SK-N-MC (cell line): Measurements from ENCODE around the gene SYS1.

Experiments used
- DNase-seq: peaks from one replicate; pipeline ENCODE4 v3.0.0-alpha.2; 2011; ENCODE audit warnings: low read depth, low spot score
- H3K27ac ChIP-seq: fragments of 200-600 bp; sonication (generic); 2 replicates; pipeline ENCODE4 v1.5.1; 2016; ENCODE audit warnings: mixed run types
- H3K36me3 ChIP-seq: fragments of 200-600 bp; sonication (generic); 2 replicates; pipeline ENCODE4 v1.6.1; 2017; ENCODE audit warnings: antibody characterized with exemption, low read length, mixed read lengths; ENCODE audit not compliant: insufficient read depth
- H3K4me3 ChIP-seq: fragments of 200-600 bp; sonication (generic); 2 replicates; pipeline ENCODE4 v1.5.1; 2016
- H3K9ac ChIP-seq: fragments of 200-600 bp; sonication (generic); 2 replicates; pipeline ENCODE4 v1.8.0; 2017; ENCODE audit warnings: mixed run types, mixed read lengths; ENCODE audit not compliant: insufficient read length
- H3K9me3 ChIP-seq: fragments of 200-600 bp; sonication (generic); 2 replicates; pipeline ENCODE4 v1.6.1; 2017; ENCODE audit warnings: low read depth, mild to moderate bottlenecking, antibody characterized with exemption, low read length, moderate library complexity, mixed read lengths
- EZH2 ChIP-seq: fragments of 200-600 bp; sonication (generic); IDR thresholded peaks from one replicate; pipeline ENCODE4 v1.6.1; 2017; ENCODE audit warnings: antibody characterized with exemption
- FOXP2 ChIP-seq: optimal IDR thresholded peaks from 2 replicates; pipeline ENCODE3; 2011; ENCODE audit warnings: mild to moderate bottlenecking, moderate library complexity; ENCODE audit not compliant: insufficient read depth; ENCODE audit errors: extremely low read length, control extremely low read depth
- POLR2AphosphoS5 ChIP-seq: IDR thresholded peaks from 2 replicates; pipeline ENCODE4 v1.6.1; 2012; ENCODE audit warnings: mild to moderate bottlenecking, low read depth, low read length, borderline replicate concordance

The SYS1 gene

GRCh38 chr20:45358282-45359068 lies 4.5 kb upstream of the SYS1 start:
- H3K9ac ChIP-seq, result no peak overlapping the region
- DNase-seq, result no peak
- TF ChIP-seq EZH2 (no peak), POLR2AphosphoS5 (no peak), FOXP2 (no peak)
- no peak overlapping the region for H3K27ac ChIP-seq
- H3K36me3 ChIP-seq, result no peaks in the 10 kb centered on the region
- H3K9me3 ChIP-seq, result no peaks in the 10 kb centered on the region
- H3K4me3 ChIP-seq, result no peak overlapping the region

- Histone ChIP-seq H3K27ac (no peak overlapping the region), H3K36me3 (no peaks in the 10 kb centered on the region), H3K9me3 (no peaks in the 10 kb centered on the region), H3K4me3 (no peak overlapping the region), H3K9ac (no peak overlapping the region)
- DNase-seq, result no peak
- no peak for TF ChIP-seq EZH2
- no peak for TF ChIP-seq POLR2AphosphoS5
- no peak for TF ChIP-seq FOXP2
Observed at GRCh38 chr20:45359069-45359405, 3.9 kb upstream of the SYS1 start.

DNA sequence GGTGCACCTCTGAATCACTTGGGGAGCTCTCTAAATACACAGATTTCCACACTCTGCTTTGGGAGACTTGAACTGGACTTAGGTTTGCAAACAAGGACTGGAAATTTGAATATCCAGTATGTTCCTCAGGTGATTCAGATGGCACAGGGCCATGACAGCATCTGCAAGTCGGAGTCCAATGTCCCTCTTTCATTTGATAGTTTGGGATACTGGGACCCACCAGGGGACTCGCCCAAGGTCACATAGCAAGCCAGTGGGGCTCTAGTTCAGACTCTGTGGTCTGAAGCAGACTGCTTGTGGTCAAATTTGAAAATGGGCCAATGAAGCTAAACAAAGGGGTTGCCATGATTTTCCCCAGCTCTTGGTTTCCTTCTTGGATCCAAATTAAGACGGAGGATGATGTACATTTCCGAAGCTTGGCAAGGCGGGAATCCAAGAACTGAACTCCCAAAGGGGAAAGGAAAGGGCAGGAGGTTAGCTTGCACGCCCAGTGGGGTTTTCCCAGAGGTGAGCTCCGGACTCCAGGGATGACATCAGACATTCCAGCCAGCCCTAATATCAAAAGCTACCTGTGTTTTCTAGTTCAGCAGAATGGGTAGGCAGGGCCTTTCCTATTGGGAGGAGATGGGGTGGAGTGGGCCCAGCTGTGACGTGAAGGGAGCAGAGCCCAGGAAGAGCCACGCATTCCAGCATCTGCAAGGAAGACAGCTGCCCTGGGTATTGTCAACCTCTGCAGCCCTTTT lies 3.4 kb upstream of the SYS1 start:
- TF ChIP-seq EZH2, result no peak
- no peak for TF ChIP-seq POLR2AphosphoS5
- TF ChIP-seq FOXP2, result no peak
- Histone ChIP-seq H3K27ac (no peak overlapping the region), H3K36me3 (no peaks in the 10 kb centered on the region), H3K9ac (no peak overlapping the region), H3K4me3 (no peak overlapping the region), H3K9me3 (no peaks in the 10 kb centered on the region)
- no peak for DNase-seq

DNA sequence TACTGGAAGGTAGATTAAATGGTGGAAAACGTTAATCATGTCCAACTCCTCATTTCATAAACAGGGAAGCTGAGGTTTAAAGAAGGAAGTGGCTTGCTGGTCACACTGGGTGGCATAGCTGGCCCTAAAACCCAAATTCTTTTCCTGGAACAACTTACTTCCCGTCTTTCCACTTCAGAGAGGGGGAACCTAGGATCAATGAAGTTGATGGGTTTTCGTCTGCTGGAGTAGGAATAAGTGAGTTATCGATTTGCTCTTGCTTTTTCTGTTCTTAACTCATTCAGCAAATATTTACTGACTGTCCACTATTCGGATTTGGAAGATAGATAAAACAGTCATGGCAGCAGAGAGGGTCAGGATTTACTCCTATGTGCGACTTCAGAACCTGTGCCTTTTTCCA lies 1.2 kb upstream of the SYS1 start:
- no peak for DNase-seq
- no peak overlapping the region for H3K27ac ChIP-seq
- peaks cover 4% of the 10 kb centered on the region; the same call in 1 of the 2 replicates for H3K36me3 ChIP-seq
- no peaks in the 10 kb centered on the region for H3K9me3 ChIP-seq
- TF ChIP-seq EZH2 (no peak), FOXP2 (no peak), POLR2AphosphoS5 (no peak)
- H3K9ac ChIP-seq, result no peak overlapping the region
- H3K4me3 ChIP-seq, result no peak overlapping the region

DNA sequence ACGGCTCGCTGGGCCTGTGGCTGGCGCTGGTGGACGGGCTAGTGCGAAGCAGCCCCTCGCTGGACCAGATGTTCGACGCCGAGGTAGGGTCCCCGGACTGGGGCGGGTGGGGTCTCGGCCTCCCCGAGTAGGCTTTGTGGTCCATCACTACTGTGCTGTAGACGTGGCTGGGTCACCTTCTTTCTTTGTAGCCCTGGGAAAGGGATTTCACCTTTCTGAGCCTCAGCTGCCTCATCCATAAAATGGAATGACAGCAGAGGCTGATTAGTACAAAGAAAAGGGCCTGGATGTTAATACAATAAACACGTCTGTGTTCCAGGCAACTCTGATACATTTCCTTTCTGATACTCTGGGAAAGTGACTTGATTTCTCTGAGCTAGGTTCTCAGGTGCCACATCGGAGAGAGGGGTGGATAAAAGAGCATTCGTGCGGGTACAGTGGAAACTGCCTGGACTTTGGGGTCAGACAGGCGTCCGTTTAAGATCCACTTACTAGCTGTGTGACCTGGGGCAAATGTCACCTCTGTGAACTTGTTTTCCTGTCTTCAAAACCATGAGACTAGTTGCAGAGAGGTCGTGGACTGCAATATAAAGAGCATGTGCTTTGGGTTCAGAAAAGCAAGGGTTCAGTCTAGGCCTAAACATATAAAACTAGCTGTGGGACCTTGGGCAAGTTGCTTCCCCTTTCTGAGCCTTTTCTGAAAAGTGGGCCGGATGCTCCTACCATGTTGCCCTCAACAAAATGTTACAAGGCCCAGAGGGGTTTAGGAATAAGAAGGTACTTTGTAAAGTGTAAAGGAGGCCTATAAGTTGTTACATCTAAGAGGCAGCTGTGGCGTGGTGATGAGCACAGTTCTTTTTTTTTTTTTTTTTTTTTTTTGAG lies 896 bp downstream of the SYS1 start:
- no peak for DNase-seq
- Histone ChIP-seq H3K9me3 (no peaks in the 10 kb centered on the region), H3K27ac (no peak overlapping the region), H3K9ac (peak overlapping the region; percentile 93), H3K36me3 (peaks cover 20% of the 10 kb centered on the region), H3K4me3 (peak overlapping the region; percentile 100)
- TF ChIP-seq EZH2, result no peak
- no peak for TF ChIP-seq POLR2AphosphoS5
- TF ChIP-seq FOXP2, result no peak

DNA sequence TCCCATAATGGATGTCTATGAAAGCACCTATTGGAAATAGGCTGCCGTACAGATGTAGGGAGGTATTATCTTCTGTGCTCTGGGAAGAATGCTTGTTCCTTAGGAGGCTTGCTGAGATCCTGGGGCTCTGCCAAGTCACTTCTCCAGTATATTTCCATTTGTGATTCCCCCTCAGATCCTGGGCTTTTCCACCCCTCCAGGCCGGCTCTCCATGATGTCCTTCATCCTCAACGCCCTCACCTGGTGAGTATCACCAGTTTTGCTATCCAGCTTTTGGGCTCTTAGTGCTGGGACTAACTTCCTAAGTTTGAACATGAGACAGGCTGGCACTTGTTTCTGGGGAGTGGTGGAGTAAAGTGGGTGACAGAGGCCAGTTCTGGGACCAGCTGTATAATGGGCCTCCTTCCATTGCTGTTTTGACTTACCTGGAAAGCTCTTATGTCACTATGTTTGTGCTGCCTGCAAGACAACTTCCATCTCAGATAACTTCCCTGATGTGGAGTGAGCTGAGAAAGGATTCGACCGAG lies 2.6 kb downstream of the SYS1 start:
- H3K27ac ChIP-seq, result no peak overlapping the region
- no peak for DNase-seq
- H3K36me3 ChIP-seq, result peaks cover 20% of the 10 kb centered on the region
- H3K9ac ChIP-seq, result no peak overlapping the region
- no peak overlapping the region for H3K4me3 ChIP-seq
- no peak for TF ChIP-seq POLR2AphosphoS5
- no peak for TF ChIP-seq EZH2
- TF ChIP-seq FOXP2, result no peak
- no peaks in the 10 kb centered on the region for H3K9me3 ChIP-seq

DNA sequence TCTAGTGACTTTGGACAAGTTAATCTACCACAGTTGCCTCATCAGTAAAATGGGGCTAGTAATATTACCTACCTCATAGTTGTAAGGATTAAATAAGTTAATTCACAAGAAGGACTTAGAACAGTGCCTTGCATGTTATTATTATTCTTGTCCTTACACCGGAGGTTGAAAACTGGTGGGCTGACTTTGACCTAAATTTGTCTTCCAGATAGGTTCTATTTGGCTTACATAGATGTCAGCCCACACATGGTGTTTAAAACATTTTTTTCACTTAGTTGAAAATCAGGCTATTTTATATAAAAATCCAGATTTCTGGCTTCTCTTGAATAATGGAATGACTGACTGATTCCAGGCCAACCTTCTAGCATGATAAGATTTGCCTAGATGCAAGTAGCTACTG lies 3.2 kb downstream of the SYS1 start:
- Histone ChIP-seq H3K36me3 (peaks cover 20% of the 10 kb centered on the region), H3K9ac (no peak overlapping the region), H3K4me3 (no peak overlapping the region), H3K9me3 (no peaks in the 10 kb centered on the region), H3K27ac (no peak overlapping the region)
- TF ChIP-seq EZH2 (no peak), POLR2AphosphoS5 (no peak), FOXP2 (no peak)
- DNase-seq, result no peak

- H3K4me3 ChIP-seq, result no peak overlapping the region
- no peak overlapping the region for H3K9ac ChIP-seq
- no peak for DNase-seq
- H3K9me3 ChIP-seq, result no peaks in the 10 kb centered on the region
- H3K27ac ChIP-seq, result no peak overlapping the region
- no peak for TF ChIP-seq POLR2AphosphoS5
- TF ChIP-seq EZH2, result no peak
- no peak for TF ChIP-seq FOXP2
- peaks cover 20% of the 10 kb centered on the region for H3K36me3 ChIP-seq
Observed at GRCh38 chr20:45366631-45367030, 3.7 kb downstream of the SYS1 start.
